Thoracic aorta (tissue), 2 donors: ENCODE measurements around the gene TESK2. TPM values are rescaled to one million over a fixed set of nuclear protein-coding genes. Genes with fewer than 3 reads are reported as not detected.
"Not testable (repeated sequence)": the region's sequence is repeated elsewhere in the genome, so short reads cannot be mapped to it uniquely, and the experiment has no call there.

Experiments used
- ATAC-seq: fragments of 150-250 bp; one replicate; pipeline ENCODE4 v1.8.0; 2017; ENCODE audit warnings: low read depth; ENCODE audit not compliant: insufficient number of reproducible peaks, low FRiP score
- DNase-seq: peaks from one replicate; pipeline ENCODE4 v3.0.0-alpha.2; 2020; ENCODE audit warnings: low spot score
- H3K27ac ChIP-seq, 2 donors: fragments of 200-600 bp; sonication (generic); 1 replicate in 1 of 2; 2 replicates in 1 of 2; pipeline ENCODE4 v1.5.1; 2016; ENCODE audit warnings: mild to moderate bottlenecking in 2 of 2, moderate library complexity in 2 of 2
- H3K27me3 ChIP-seq: fragments of 200-600 bp; sonication (generic); replicated peaks from 2 replicates; pipeline ENCODE4 v1.6.0; 2016; ENCODE audit warnings: mild to moderate bottlenecking; ENCODE audit not compliant: insufficient read depth
- H3K36me3 ChIP-seq: fragments of 200-600 bp; sonication (generic); one replicate; pipeline ENCODE4 v1.5.1; 2016
- H3K4me1 ChIP-seq, 2 donors: fragments of 200-600 bp; sonication (generic); 1 replicate in 1 of 2; 2 replicates in 1 of 2; pipeline versions ENCODE4 v1.5.1 to v1.6.0; 2016; ENCODE audit warnings: low read depth in 2 of 2, mild to moderate bottlenecking in 1 of 2; ENCODE audit not compliant: control insufficient read depth in 1 of 2
- H3K4me3 ChIP-seq: fragments of 200-600 bp; sonication (generic); 2 replicates; pipeline ENCODE4 v1.5.1; 2016; ENCODE audit warnings: mild to moderate bottlenecking
- H3K9me3 ChIP-seq: fragments of 200-600 bp; sonication (generic); 2 replicates; pipeline ENCODE4 v1.5.1; 2016
- CTCF ChIP-seq: fragments of 200-600 bp; sonication (generic); IDR thresholded peaks from one replicate; pipeline ENCODE4 v1.5.1; 2019; ENCODE audit warnings: antibody characterized with exemption
- total RNA-seq, 2 donors: library from RNA; depleted of rRNA; stranded (reverse); fragments of >200 nt; gene quantifications; one replicate each; pipeline versions ENCODE4 v1.1.0 to v1.2.3, GENCODE V29; 2016

Gene TESK2
- total RNA-seq, 2 donors from 2014 or later, result 3.5 to 7.6 TPM

- Histone ChIP-seq H3K4me1 (peaks cover 3 to 17% of the 10 kb centered on the region in 2 donors), H3K4me3 (no peak overlapping the region), H3K27me3 (no peaks in the 10 kb centered on the region), H3K36me3 (no peaks in the 10 kb centered on the region), H3K27ac (no peak overlapping the region), H3K9me3 (no peaks in the 10 kb centered on the region)
- ATAC-seq, result no peak
- no peak for DNase-seq
- no peak for TF ChIP-seq CTCF
Measured at GRCh38 chr1:45370575-45370974, 120.4 kb downstream of the TESK2 start.

GRCh38 chr1:45365051-45365450, 125.9 kb downstream of the TESK2 start:
- H3K27ac ChIP-seq, result no peak overlapping the region
- TF ChIP-seq CTCF, result no peak
- H3K4me3 ChIP-seq, result no peak overlapping the region
- H3K36me3 ChIP-seq, result no peaks in the 10 kb centered on the region
- ATAC-seq, result no peak
- no peaks in the 10 kb centered on the region for H3K27me3 ChIP-seq
- DNase-seq, result no peak
- no peaks in the 10 kb centered on the region for H3K9me3 ChIP-seq
- peaks cover 8 to 11% of the 10 kb centered on the region in 2 donors for H3K4me1 ChIP-seq

- Histone ChIP-seq H3K27ac (no peak overlapping the region), H3K4me1 (peaks cover 8 to 13% of the 10 kb centered on the region in 2 donors), H3K4me3 (no peak overlapping the region), H3K9me3 (no peaks in the 10 kb centered on the region), H3K27me3 (no peaks in the 10 kb centered on the region), H3K36me3 (no peaks in the 10 kb centered on the region)
- DNase-seq (no peak), ATAC-seq (no peak)
- TF ChIP-seq CTCF, result no peak
Measured at GRCh38 chr1:45364294-45364693, 126.7 kb downstream of the TESK2 start.

GRCh38 chr1:45360981-45361380, 130.0 kb downstream of the TESK2 start:
- ATAC-seq, H3K36me3 ChIP-seq, DNase-seq, H3K27me3 ChIP-seq, H3K9me3 ChIP-seq: not testable (repeated sequence)
- Histone ChIP-seq H3K4me3 (peak overlapping the region; percentile 44), H3K4me1 (peaks cover 8 to 13% of the 10 kb centered on the region in 2 donors), H3K27ac (peak overlapping the region; percentile 73 to 79)

- peak overlapping the region; percentile 73 to 79 for H3K27ac ChIP-seq
- peak; percentile 65 for TF ChIP-seq CTCF
- H3K27me3 ChIP-seq, result no peaks in the 10 kb centered on the region
- H3K4me3 ChIP-seq, result peak overlapping the region; percentile 62
- H3K36me3 ChIP-seq, result no peaks in the 10 kb centered on the region
- peak; percentile 63 for ATAC-seq
- H3K9me3 ChIP-seq, result no peaks in the 10 kb centered on the region
- peaks cover 8 to 13% of the 10 kb centered on the region in 2 donors for H3K4me1 ChIP-seq
- no peak for DNase-seq
Measured at GRCh38 chr1:45359882-45360513, 131.0 kb downstream of the TESK2 start.

GRCh38 chr1:45356186-45356585, 134.8 kb downstream of the TESK2 start:
- H3K4me1 ChIP-seq, result peaks cover 8 to 13% of the 10 kb centered on the region in 2 donors
- H3K4me3 ChIP-seq, result no peak overlapping the region
- H3K9me3 ChIP-seq, result no peaks in the 10 kb centered on the region
- TF ChIP-seq CTCF, result no peak
- ATAC-seq (no peak), DNase-seq (no peak)
- H3K36me3 ChIP-seq, result peaks cover 3% of the 10 kb centered on the region
- no peaks in the 10 kb centered on the region for H3K27me3 ChIP-seq
- no peak overlapping the region for H3K27ac ChIP-seq
